HUES64 (cell line): ENCODE data around the gene DYNC1LI1. TPM values are rescaled to one million over a fixed set of nuclear protein-coding genes. Genes with fewer than 3 reads are reported as not detected.

Source experiments
- H3K27ac ChIP-seq: 2 replicates; pipeline ENCODE4 v1.7.0; 2013; ENCODE audit warnings: low read depth, low read length, inconsistent platforms
- H3K27me3 ChIP-seq: 2 replicates; pipeline ENCODE4 v1.6.1; 2013; ENCODE audit warnings: mild to moderate bottlenecking, low read length; ENCODE audit not compliant: insufficient read depth
- H3K36me3 ChIP-seq: 2 replicates; pipeline ENCODE4 v1.6.1; 2013; ENCODE audit warnings: mild to moderate bottlenecking, low read length; ENCODE audit not compliant: insufficient read depth
- H3K4me1 ChIP-seq: 2 replicates; pipeline ENCODE4 v1.6.1; 2013; ENCODE audit warnings: mild to moderate bottlenecking, low read length, moderate library complexity; ENCODE audit not compliant: insufficient read depth
- H3K4me3 ChIP-seq: 2 replicates; pipeline ENCODE4 v1.5.1; 2013; ENCODE audit warnings: mild to moderate bottlenecking, low read length, moderate library complexity
- H3K9ac ChIP-seq: 2 replicates; pipeline ENCODE4 v1.6.1; 2013; ENCODE audit warnings: mild to moderate bottlenecking, low read depth, low read length
- H3K9me3 ChIP-seq: 2 replicates; pipeline ENCODE4 v1.6.1; 2013; ENCODE audit warnings: low read depth, low read length; ENCODE audit not compliant: insufficient read depth
- WGBS: fragments of 150-250, 120-280 bp; methylation state at CpG from one replicate; pipeline ENCODE4 v1.1.7; 2013; ENCODE audit warnings: missing lambda C conversion rate; 5-methylcytosine and 5-hydroxymethylcytosine counted together
- polyA plus RNA-seq, 2 experiments: library from polyadenylated mRNA; stranded (reverse); fragments of 50-300 nt; gene quantifications; one replicate each; pipeline ENCODE4 v1.2.3, GENCODE V29; 2013

DYNC1LI1 gene
- 52.2 TPM for polyA plus RNA-seq (2013, experiment 1 of 2)
- 53.6 TPM for polyA plus RNA-seq (2013, experiment 2 of 2)

GRCh38 chr3:32570421-32571191 is at the start of gene DYNC1LI1:
DYNC1LI1 (minus strand) TSS chr3:32570858; CDS start chr3:32570770, 88 bp downstream.
- Histone ChIP-seq H3K9ac (peak within 1 kb of the TSS; percentile 100), H3K27me3 (no peaks in the 10 kb centered on the region)
- WGBS: under 1% methylated on average over 88 of the region's 89 CpGs

GRCh38 chr3:32619395-32619794 is 48.7 kb upstream of the DYNC1LI1 start:
- no peak overlapping the region for H3K4me3 ChIP-seq
- H3K27me3 ChIP-seq: no peaks in the 10 kb centered on the region
- no peaks in the 10 kb centered on the region for H3K9me3 ChIP-seq
- no peak overlapping the region for H3K9ac ChIP-seq
- no peaks in the 10 kb centered on the region for H3K36me3 ChIP-seq
- no peaks in the 10 kb centered on the region for H3K4me1 ChIP-seq
- no peak overlapping the region for H3K27ac ChIP-seq

More at GRCh38 chr3:32570421-32571191, at the start of gene DYNC1LI1:
- peak within 1 kb of the TSS; percentile 97 for H3K4me3 ChIP-seq
- H3K9me3 ChIP-seq: no peaks in the 10 kb centered on the region
- peaks cover 23% of the 10 kb centered on the region for H3K36me3 ChIP-seq
- H3K4me1 ChIP-seq: peaks cover 12% of the 10 kb centered on the region
- H3K27ac ChIP-seq: peak within 1 kb of the TSS; percentile 99

GRCh38 chr3:32616267-32616962 is 45.8 kb upstream of the DYNC1LI1 start:
- WGBS: 92% methylated on average over 14 of the region's 14 CpGs
- Histone ChIP-seq H3K27ac (no peak overlapping the region), H3K36me3 (no peaks in the 10 kb centered on the region), H3K9ac (no peak overlapping the region), H3K4me1 (no peaks in the 10 kb centered on the region), H3K9me3 (no peaks in the 10 kb centered on the region), H3K27me3 (no peaks in the 10 kb centered on the region), H3K4me3 (no peak overlapping the region)

GRCh38 chr3:32614956-32615355 is 44.3 kb upstream of the DYNC1LI1 start:
- no peaks in the 10 kb centered on the region for H3K9me3 ChIP-seq
- 86% methylated on average over 1 of the region's 2 CpGs for WGBS
- no peaks in the 10 kb centered on the region for H3K27me3 ChIP-seq
- no peaks in the 10 kb centered on the region for H3K36me3 ChIP-seq
- H3K4me3 ChIP-seq: no peak overlapping the region
- no peak overlapping the region for H3K9ac ChIP-seq
- H3K27ac ChIP-seq: no peak overlapping the region
- no peaks in the 10 kb centered on the region for H3K4me1 ChIP-seq

GRCh38 chr3:32613183-32613582 is 42.5 kb upstream of the DYNC1LI1 start:
- H3K9ac ChIP-seq: no peak overlapping the region
- H3K27me3 ChIP-seq: no peaks in the 10 kb centered on the region
- peaks cover 11% of the 10 kb centered on the region; the same call in 1 of the 2 replicates for H3K4me1 ChIP-seq
- no peak overlapping the region for H3K27ac ChIP-seq
- no peaks in the 10 kb centered on the region for H3K9me3 ChIP-seq
- H3K36me3 ChIP-seq: no peaks in the 10 kb centered on the region
- WGBS: 96% methylated on average over 4 of the region's 4 CpGs
- no peak overlapping the region for H3K4me3 ChIP-seq

- H3K9ac ChIP-seq: no peak overlapping the region
- H3K36me3 ChIP-seq: no peaks in the 10 kb centered on the region
- H3K27ac ChIP-seq: no peak overlapping the region
- no peaks in the 10 kb centered on the region for H3K27me3 ChIP-seq
- no peaks in the 10 kb centered on the region for H3K9me3 ChIP-seq
- WGBS: 96% methylated on average over 1 of the region's 1 CpG
- peaks cover 14% of the 10 kb centered on the region; the same call in 1 of the 2 replicates for H3K4me1 ChIP-seq
- H3K4me3 ChIP-seq: no peak overlapping the region
These were observed 41.9 kb upstream of the DYNC1LI1 start for GRCh38 chr3:32612547-32612946.

GRCh38 chr3:32607522-32607921 is 36.9 kb upstream of the DYNC1LI1 start:
- Histone ChIP-seq H3K36me3 (no peaks in the 10 kb centered on the region), H3K9ac (no peak overlapping the region), H3K27ac (no peak overlapping the region), H3K4me1 (peaks cover 20% of the 10 kb centered on the region; the same call in 1 of the 2 replicates), H3K27me3 (no peaks in the 10 kb centered on the region), H3K9me3 (no peaks in the 10 kb centered on the region), H3K4me3 (no peak overlapping the region)
- WGBS: 89% methylated on average over 2 of the region's 2 CpGs

- WGBS: 93% methylated on average over 3 of the region's 3 CpGs
- peaks cover 20% of the 10 kb centered on the region; the same call in 1 of the 2 replicates for H3K4me1 ChIP-seq
- no peak overlapping the region for H3K4me3 ChIP-seq
- no peak overlapping the region for H3K9ac ChIP-seq
- H3K9me3 ChIP-seq: no peaks in the 10 kb centered on the region
- H3K27me3 ChIP-seq: no peaks in the 10 kb centered on the region
- no peaks in the 10 kb centered on the region for H3K36me3 ChIP-seq
- H3K27ac ChIP-seq: no peak overlapping the region
These were observed 36.3 kb upstream of the DYNC1LI1 start for GRCh38 chr3:32606960-32607359.

GRCh38 chr3:32606277-32606676 is 35.6 kb upstream of the DYNC1LI1 start:
- Histone ChIP-seq H3K4me3 (no peak overlapping the region), H3K36me3 (no peaks in the 10 kb centered on the region), H3K27me3 (no peaks in the 10 kb centered on the region), H3K27ac (no peak overlapping the region), H3K9me3 (no peaks in the 10 kb centered on the region), H3K9ac (no peak overlapping the region), H3K4me1 (peaks cover 20% of the 10 kb centered on the region; the same call in 1 of the 2 replicates)
- 96% methylated on average over 2 of the region's 3 CpGs for WGBS

GRCh38 chr3:32603064-32603463 is 32.4 kb upstream of the DYNC1LI1 start:
- Histone ChIP-seq H3K27ac (no peak overlapping the region), H3K36me3 (no peaks in the 10 kb centered on the region), H3K9ac (no peak overlapping the region), H3K9me3 (no peaks in the 10 kb centered on the region), H3K4me1 (peaks cover 10% of the 10 kb centered on the region; the same call in 1 of the 2 replicates), H3K4me3 (no peak overlapping the region), H3K27me3 (no peaks in the 10 kb centered on the region)
- WGBS: 88% methylated on average over 2 of the region's 4 CpGs

GRCh38 chr3:32602206-32602605 is 31.5 kb upstream of the DYNC1LI1 start:
- H3K27ac ChIP-seq: no peak overlapping the region
- H3K9me3 ChIP-seq: no peaks in the 10 kb centered on the region
- 89% methylated on average over 7 of the region's 7 CpGs for WGBS
- no peak overlapping the region for H3K4me3 ChIP-seq
- peaks cover 5% of the 10 kb centered on the region; the same call in 1 of the 2 replicates for H3K4me1 ChIP-seq
- H3K9ac ChIP-seq: no peak overlapping the region
- H3K27me3 ChIP-seq: no peaks in the 10 kb centered on the region
- no peaks in the 10 kb centered on the region for H3K36me3 ChIP-seq
